ENCODE results near the gene ARID4B.
"Not testable (repeated sequence)": the region's sequence is repeated elsewhere in the genome, so short reads cannot be mapped to it uniquely, and the experiment has no call there.

Gene ARID4B, protein sequence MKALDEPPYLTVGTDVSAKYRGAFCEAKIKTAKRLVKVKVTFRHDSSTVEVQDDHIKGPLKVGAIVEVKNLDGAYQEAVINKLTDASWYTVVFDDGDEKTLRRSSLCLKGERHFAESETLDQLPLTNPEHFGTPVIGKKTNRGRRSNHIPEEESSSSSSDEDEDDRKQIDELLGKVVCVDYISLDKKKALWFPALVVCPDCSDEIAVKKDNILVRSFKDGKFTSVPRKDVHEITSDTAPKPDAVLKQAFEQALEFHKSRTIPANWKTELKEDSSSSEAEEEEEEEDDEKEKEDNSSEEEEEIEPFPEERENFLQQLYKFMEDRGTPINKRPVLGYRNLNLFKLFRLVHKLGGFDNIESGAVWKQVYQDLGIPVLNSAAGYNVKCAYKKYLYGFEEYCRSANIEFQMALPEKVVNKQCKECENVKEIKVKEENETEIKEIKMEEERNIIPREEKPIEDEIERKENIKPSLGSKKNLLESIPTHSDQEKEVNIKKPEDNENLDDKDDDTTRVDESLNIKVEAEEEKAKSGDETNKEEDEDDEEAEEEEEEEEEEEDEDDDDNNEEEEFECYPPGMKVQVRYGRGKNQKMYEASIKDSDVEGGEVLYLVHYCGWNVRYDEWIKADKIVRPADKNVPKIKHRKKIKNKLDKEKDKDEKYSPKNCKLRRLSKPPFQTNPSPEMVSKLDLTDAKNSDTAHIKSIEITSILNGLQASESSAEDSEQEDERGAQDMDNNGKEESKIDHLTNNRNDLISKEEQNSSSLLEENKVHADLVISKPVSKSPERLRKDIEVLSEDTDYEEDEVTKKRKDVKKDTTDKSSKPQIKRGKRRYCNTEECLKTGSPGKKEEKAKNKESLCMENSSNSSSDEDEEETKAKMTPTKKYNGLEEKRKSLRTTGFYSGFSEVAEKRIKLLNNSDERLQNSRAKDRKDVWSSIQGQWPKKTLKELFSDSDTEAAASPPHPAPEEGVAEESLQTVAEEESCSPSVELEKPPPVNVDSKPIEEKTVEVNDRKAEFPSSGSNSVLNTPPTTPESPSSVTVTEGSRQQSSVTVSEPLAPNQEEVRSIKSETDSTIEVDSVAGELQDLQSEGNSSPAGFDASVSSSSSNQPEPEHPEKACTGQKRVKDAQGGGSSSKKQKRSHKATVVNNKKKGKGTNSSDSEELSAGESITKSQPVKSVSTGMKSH (N-terminal part only)

DNA sequence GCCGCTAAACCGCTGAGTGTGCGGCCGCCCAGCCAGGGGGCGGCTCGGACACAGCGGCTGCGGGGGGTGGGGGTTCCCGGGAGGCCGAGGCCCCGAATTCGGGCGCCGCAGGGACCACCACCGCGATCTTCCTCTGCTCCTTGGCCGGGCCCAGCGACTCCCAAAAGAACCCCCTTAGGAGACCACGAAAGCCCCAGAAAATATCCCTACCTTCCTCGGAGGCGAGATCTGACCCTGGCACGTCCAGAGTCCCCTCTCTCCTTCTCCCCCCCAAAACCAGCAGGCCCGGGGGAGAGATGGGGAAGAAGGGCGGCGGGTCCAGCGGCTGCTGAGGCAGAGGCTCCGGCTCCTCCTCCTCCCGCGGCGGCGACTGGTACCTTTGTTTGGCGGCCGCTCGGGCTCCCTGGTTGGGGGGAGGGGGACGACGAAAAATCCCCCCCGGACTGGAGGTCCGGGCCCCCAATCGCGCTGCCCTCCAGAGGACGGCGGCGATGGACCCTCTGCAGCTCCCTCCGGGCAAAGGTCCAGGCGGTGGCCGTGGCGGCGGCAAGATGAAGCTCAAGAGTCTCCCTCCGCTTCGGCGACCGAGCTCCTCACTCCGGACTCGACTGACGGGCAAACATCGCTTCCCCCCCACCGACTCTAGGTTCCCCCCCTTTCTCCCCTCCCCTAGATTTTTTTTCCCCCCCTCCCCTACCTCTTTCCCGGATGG, at the start of gene ARID4B:
Gene ARID4B (minus strand): TSS at position 621 of the 712 bp plus-strand sequence. CDS start 1,260 bp downstream, outside the sequence.
- peak; percentile 9 for DNase-seq (ENCODE audit: low read depth)

DNA sequence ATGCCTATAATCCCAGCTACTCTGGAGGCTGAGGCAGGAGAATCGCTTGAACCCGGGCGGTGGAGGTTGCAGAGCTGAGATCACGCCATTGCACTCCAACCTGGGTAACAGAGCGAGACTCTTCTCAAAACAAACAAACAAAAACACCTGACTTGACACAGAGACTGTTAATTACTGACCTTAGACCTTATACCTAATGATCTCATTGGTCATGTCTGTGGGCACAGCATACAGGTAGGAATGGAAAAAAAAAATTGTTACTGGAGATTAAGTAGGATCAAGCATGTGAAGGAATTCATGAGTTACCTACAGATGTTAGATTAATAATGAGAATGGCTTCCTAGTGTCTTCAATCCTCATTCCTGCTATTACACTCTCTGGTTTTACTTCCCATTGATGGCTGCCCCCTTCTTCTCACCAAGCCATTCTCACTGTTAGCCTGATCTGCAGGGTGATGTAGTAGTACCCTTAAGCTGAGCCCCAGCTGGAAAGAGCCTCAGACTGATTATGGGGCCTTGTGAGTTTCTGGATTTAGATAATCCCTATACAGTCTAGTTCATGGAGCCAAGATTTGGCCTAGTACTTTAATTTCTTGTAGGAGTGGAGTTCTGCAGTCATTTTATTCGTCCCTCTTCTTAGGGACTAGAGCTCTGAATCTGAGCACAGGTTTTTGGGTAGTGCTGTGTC, 48.1 kb upstream of the ARID4B start:
- DNase-seq (ENCODE audit: low read depth), result no peak

- no peak for DNase-seq (ENCODE audit: low read depth)
These were observed 41.8 kb upstream of the ARID4B start for GRCh38 chr1:235369802-235370201.

DNA sequence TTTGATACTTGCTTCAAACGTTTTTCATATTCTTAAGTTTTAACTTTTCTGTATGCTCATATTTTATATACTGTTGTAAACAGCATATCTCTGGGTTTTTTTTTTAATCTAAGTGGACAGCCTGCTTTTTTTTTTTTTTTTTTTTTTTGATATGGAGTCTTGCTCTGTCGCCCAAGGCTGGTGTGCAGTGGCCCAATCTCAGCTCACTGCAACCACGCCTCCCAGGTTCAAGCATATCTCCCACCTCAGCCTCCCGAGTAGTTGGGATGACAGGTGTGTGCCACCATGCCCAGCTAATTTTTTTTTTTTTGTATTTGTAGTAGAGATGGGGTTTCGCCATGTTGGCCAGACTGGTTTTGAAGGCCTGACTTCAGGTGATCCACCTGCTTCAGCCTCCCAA, 40.4 kb upstream of the ARID4B start:
- no peak for DNase-seq (ENCODE audit: low read depth)

DNA sequence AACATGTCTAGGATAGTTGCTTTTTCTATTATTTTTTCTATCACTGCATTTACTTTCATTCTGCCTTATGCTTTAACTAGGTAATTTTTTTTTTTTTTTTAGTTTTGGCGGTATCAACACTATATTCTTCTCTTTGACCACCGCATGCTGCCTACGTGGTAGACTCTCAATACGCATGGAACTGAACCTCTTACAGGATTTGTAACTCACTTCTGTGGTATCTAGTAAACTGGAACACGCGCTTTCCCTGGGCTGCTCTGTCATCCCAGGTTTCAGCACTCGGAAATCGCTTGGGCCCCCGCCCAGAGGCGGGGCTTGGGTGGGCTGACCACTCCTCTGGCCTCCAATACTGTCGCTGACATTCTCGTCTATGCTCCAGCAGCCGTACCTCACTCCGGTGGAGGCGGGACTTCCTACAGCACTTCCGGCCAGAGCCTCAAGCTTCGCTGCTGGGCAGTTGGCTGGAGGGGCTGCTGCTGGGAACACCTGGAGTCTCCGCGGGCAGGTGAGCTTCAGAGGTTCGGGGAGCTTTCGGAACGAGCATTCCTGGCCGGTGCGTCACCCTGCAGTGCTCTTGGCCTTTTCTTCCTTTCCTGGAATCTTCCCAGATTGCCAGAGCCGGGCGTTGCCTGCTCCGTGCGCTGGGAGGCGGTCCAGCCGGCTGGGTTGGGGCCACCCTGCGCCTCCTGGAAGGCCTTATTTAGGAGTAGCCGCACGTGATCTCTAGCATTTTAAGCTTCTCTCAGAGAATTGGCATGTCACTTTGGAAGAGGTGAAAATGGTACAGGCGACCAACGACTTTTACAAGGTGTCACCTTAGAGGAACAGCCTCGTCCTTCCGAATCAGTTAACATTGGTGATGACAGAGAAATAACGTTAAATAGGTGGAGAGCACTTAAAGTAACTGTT, 39.3 kb upstream of the ARID4B start, which contains the start of gene TBCE:
Gene TBCE (plus strand): TSS at position 428 of the 909 bp plus-strand sequence. CDS start 12,623 bp downstream, outside the sequence.
- peak; percentile 77 for DNase-seq (ENCODE audit: low read depth)

GRCh38 chr1:235366286-235366685, 38.3 kb upstream of the ARID4B start:
- DNase-seq (ENCODE audit: low read depth), result no peak

DNA sequence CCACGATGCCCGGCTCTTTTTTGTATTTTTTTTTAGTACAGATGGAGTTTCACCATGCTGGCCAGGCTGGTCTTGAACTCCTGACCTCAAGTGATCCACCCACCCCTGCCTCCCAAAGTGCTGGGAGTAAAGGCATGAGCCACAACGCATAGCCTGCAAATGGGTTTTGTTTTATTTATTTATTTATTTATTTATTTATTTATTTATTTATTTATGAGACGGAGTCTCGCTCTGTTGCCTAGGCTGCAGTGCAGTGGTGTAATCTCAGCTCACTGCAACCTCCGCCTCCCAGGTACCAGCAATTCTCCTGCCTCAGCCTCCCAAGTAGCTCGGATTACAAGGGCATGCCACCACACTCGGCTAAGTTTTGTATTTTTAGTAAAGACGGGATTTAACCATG, 36.2 kb upstream of the ARID4B start:
- DNase-seq (ENCODE audit: low read depth), result not testable (repeated sequence)

- no peak for DNase-seq (ENCODE audit: low read depth)
These were observed 30.9 kb upstream of the ARID4B start for GRCh38 chr1:235358899-235359298.

DNA sequence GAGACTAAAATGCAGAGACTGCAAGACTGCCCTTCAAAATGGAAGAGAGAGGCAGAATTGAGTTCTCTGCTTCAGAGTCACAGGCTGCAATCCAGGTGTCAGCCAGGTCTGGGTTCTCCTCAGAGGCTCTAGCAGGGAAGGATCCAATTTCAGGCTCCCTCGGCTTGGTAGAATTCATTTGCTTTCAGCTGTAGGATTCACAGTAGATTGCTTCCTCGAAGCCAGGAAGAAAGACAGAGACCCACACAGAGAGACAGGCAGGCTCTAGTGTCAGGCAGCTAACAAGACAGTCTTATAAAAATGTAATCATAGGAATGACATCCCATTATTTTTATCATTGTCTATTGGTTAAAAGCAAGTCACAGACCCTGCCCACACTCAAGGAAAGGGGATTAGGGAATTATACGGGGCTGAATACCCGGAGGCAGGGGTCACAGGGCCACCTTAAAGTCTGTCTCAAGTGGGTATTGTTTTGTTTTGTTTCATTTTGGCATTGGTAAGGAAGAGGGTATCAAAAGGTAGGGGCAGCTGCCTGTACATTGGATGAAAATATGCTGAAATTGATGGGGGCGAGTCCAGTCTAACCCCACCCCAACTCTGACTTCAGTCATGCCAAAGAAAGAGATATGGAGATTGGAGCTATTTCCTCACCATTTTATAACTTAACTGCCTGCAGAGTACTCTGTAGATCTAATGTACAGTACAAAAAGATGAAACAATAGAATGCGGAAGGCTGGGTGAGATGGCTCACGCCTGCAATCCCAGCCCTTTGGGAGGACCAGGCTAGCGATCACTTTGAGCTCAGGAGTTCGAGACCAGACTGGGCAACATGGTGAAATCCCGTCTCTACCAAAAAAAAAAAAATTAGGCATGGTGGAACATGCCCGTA, 29.8 kb upstream of the ARID4B start:
- no peak for DNase-seq (ENCODE audit: low read depth)

- DNase-seq (ENCODE audit: low read depth), result no peak
These were observed 23.9 kb upstream of the ARID4B start for GRCh38 chr1:235351898-235352297.

DNA sequence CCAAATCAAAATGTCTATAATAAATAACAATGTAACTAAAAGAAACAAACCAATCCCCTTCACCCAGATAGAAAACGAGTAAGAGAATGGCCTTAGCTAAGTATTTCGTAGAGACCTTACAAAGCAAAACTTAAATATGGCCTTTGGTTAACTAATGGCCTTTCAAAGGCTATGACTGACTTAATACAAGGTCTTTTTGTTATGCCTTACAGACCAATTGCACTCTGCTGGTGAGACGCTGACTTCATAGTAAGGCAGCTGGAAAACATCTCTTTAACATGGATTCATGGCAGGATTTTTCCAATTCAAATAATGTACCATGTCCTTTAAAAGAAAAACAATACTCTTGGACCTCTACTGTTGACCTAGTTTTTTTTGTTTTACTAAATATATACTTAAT, 23.5 kb upstream of the ARID4B start:
- DNase-seq (ENCODE audit: low read depth), result no peak

DNA sequence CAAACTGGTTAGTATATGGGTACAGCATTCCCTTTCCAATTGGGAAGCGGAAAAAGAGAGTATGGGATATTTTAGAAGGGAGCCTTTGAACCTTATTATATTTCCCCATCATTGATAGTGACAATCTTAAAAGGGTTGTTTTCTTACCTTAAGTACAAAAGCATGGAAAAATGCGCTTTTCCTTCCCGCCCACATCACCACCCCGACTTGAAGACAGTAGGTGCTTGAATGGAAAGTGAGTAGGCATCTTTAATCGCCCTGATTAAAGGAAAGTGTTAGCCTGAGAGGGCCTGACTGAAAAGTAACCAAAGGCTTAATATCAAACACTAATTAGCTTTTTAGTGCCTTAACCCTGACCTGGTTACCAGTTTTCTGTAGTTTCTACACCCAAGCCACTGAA, 15.7 kb upstream of the ARID4B start:
- no peak for DNase-seq (ENCODE audit: low read depth)

DNA sequence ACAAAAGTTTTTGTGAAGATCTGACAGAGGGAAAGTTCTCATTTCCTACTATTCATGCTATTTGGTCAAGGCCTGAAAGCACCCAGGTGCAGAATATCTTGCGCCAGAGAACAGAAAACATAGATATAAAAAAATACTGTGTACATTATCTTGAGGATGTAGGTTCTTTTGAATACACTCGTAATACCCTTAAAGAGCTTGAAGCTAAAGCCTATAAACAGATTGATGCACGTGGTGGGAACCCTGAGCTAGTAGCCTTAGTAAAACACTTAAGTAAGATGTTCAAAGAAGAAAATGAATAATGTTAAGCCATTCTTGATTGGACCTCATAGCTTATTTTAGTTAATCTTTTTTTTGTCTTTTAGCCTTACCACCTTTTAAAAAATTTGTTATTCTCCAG, 14.5 kb upstream of the ARID4B start:
- DNase-seq (ENCODE audit: low read depth), result no peak

GRCh38 chr1:235342039-235342438, 14.1 kb upstream of the ARID4B start:
- DNase-seq (ENCODE audit: low read depth), result no peak

GRCh38 chr1:235341334-235341733, 13.4 kb upstream of the ARID4B start:
- DNase-seq (ENCODE audit: low read depth), result no peak

DNA sequence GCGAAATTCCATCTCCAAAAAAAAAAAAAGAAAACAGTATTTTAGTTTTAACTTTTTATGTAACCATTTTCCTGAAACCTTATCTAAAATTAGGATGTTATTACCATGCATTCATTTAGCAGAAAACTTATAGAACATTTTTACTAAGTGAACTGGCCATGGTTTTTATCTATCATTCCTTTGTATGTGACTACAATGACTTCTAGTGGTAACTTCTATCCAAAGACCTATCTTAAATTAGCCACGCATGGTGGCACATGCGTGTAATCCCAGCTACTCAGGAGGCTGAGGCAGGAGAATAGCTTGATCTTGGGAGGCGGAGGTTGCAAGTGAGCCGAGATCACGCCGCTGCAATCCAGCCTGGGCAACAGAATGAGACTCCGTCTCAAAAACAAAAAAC, 11.8 kb upstream of the ARID4B start:
- DNase-seq (ENCODE audit: low read depth), result no peak

- no peak for DNase-seq (ENCODE audit: low read depth)
These were observed 8.9 kb upstream of the ARID4B start for GRCh38 chr1:235336903-235337302.

DNA sequence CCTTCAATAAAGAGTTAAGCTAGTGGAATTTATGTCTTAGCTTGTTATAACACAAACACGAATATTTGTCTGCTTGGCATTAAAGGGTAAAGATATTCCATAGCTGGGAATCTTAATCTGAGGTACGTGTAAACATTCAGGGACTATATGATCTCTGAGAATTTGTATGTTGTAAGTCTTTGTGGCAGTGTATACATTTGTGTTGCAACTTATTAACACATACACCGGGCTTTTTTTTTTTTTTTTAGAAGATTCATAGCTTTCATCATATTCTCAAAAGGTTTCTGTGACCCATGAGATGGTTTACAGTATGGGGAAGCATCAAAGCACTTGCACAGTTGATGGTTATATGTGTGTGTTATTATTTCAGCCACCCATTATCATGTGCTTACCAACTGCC, 3.4 kb upstream of the ARID4B start:
- DNase-seq (ENCODE audit: low read depth), result no peak

- DNase-seq (ENCODE audit: low read depth), result no peak
These were observed 2.9 kb upstream of the ARID4B start for GRCh38 chr1:235330918-235331285.
